SH-SY5Y (cell line): ENCODE measurements around the gene CCDC148.

ENCODE experiments used
- GATA2 ChIP-seq: IDR thresholded peaks from 2 replicates; pipeline ENCODE4 v1.6.1; 2011; ENCODE audit warnings: mild to moderate bottlenecking, low read depth, low read length
- GATA3 ChIP-seq: IDR thresholded peaks from 2 replicates; pipeline ENCODE4 v1.6.1; 2011; ENCODE audit warnings: low read depth, mild to moderate bottlenecking, low read length, moderate library complexity

GRCh38 chr2:158403237-158403636 is 53.3 kb downstream of the CCDC148 start:
- no peak for TF ChIP-seq GATA3
- no peak for TF ChIP-seq GATA2
